WTC11 (cell line): Measurements from ENCODE around the gene SF3B4. TPM values are rescaled to one million over a fixed set of nuclear protein-coding genes. Genes with fewer than 3 reads are reported as not detected.

Experiments
- ATAC-seq: fragments of 200-7000 bp; cut with Tn5 transposase; 2 replicates; pipeline ENCODE4 v1.10.0; 2021; ENCODE audit warnings: mild to moderate bottlenecking, moderate library complexity
- CTCF ChIA-PET: fragments of 300-600 bp; sonication (Branson Sonifier 250); formaldehyde crosslinking; loops from one replicate; lab custom pipeline; 2021; ENCODE audit warnings: antibody characterized with exemption; lab: Charles Lee
- POLR2A ChIA-PET: fragments of 350-600 bp; sonication (Branson Sonifier 250); formaldehyde crosslinking; loops from one replicate; lab custom pipeline; 2021; ENCODE audit warnings: antibody characterized with exemption; lab: Charles Lee
- DNase-seq: peaks from one replicate; pipeline ENCODE4 v3.0.0; 2021; ENCODE audit warnings: low spot score
- H3K27ac Mint-ChIP-seq: 2 replicates; pipeline ENCODE4 v1.8.0; 2021; ENCODE audit warnings: mixed read lengths
- H3K27me3 Mint-ChIP-seq: 2 replicates; pipeline ENCODE4 v1.8.0; 2021; ENCODE audit warnings: low read depth, mild to moderate bottlenecking, moderate library complexity, mixed read lengths
- H3K36me3 Mint-ChIP-seq: 2 replicates; pipeline ENCODE4 v1.8.0; 2021; ENCODE audit warnings: mixed read lengths
- H3K4me1 Mint-ChIP-seq: 2 replicates; pipeline ENCODE4 v1.8.0; 2022; ENCODE audit warnings: mixed read lengths
- H3K4me3 Mint-ChIP-seq: 2 replicates; pipeline ENCODE4 v1.8.0; 2021; ENCODE audit warnings: mild to moderate bottlenecking, moderate library complexity, mixed read lengths
- H3K9me3 Mint-ChIP-seq: 2 replicates; pipeline ENCODE4 v1.8.0; 2021; ENCODE audit warnings: mixed read lengths
- AFF4 ChIP-seq: sonication (generic); formaldehyde crosslinking; IDR thresholded peaks from 2 replicates; pipeline ENCODE4 v1.8.1; 2023; ENCODE audit warnings: mild to moderate bottlenecking, missing genetic modification reagents, borderline replicate concordance
- CBFB ChIP-seq: sonication (generic); formaldehyde crosslinking; IDR thresholded peaks from 2 replicates; pipeline ENCODE4 v1.8.1; 2022; ENCODE audit warnings: mild to moderate bottlenecking, low read depth, missing genetic modification reagents
- CREB1 ChIP-seq: sonication (generic); formaldehyde crosslinking; IDR thresholded peaks from 2 replicates; pipeline ENCODE4 v1.8.0; 2023; ENCODE audit warnings: mild to moderate bottlenecking, missing genetic modification reagents
- E2F4 ChIP-seq: sonication (generic); formaldehyde crosslinking; IDR thresholded peaks from 2 replicates; pipeline ENCODE4 v1.8.1; 2022; ENCODE audit warnings: low read depth, mild to moderate bottlenecking, moderate library complexity, missing genetic modification reagents, borderline replicate concordance
- ELF4 ChIP-seq: sonication (generic); formaldehyde crosslinking; IDR thresholded peaks from 2 replicates; pipeline ENCODE4 v1.8.1; 2022; ENCODE audit warnings: low read depth, mild to moderate bottlenecking, moderate library complexity, missing genetic modification reagents
- GRHL2 ChIP-seq: fragments of 250-450 bp; sonication (Bioruptor Pico); IDR thresholded peaks from 2 replicates; pipeline ENCODE4 v1.8.0; 2022; ENCODE audit warnings: mild to moderate bottlenecking, moderate library complexity; ENCODE audit not compliant: insufficient replicate concordance, severe bottlenecking
- HMGA2 ChIP-seq: fragments of 250-450 bp; sonication (Bioruptor Pico); IDR thresholded peaks from 2 replicates; pipeline ENCODE4 v1.4.0; 2021; ENCODE audit warnings: mild to moderate bottlenecking, moderate library complexity
- IRF2 ChIP-seq: sonication (generic); formaldehyde crosslinking; IDR thresholded peaks from 2 replicates; pipeline ENCODE4 v1.8.0; 2022; ENCODE audit warnings: low read depth, missing genetic modification reagents, borderline replicate concordance
- NFE2L1 ChIP-seq: sonication (generic); formaldehyde crosslinking; IDR thresholded peaks from 2 replicates; pipeline ENCODE4 v1.8.1; 2023; ENCODE audit warnings: missing genetic modification reagents
- NR2C2 ChIP-seq: sonication (generic); formaldehyde crosslinking; IDR thresholded peaks from 2 replicates; pipeline ENCODE4 v1.8.0; 2022; ENCODE audit warnings: mild to moderate bottlenecking, missing genetic modification reagents
- NR3C1 ChIP-seq: sonication (generic); formaldehyde crosslinking; conservative IDR thresholded peaks from 2 replicates; pipeline ENCODE4 v1.8.1; 2023; ENCODE audit warnings: low read depth, mild to moderate bottlenecking, missing genetic modification reagents
- PRDM15 ChIP-seq: sonication (generic); formaldehyde crosslinking; IDR thresholded peaks from 2 replicates; pipeline ENCODE4 v1.8.0; 2022; ENCODE audit warnings: missing genetic modification reagents
- SMAD4 ChIP-seq: sonication (generic); formaldehyde crosslinking; IDR thresholded peaks from 2 replicates; pipeline ENCODE4 v1.8.0; 2022; ENCODE audit warnings: mild to moderate bottlenecking, missing genetic modification reagents
- SOX15 ChIP-seq: fragments of 250-450 bp; sonication (Bioruptor Pico); IDR thresholded peaks from 2 replicates; pipeline ENCODE4 v1.9.0; 2021; ENCODE audit warnings: mild to moderate bottlenecking
- TEAD1 ChIP-seq: sonication (generic); formaldehyde crosslinking; IDR thresholded peaks from 2 replicates; pipeline ENCODE4 v1.8.0; 2022; ENCODE audit warnings: mild to moderate bottlenecking, missing genetic modification reagents
- ZNF532 ChIP-seq: fragments of 250-450 bp; sonication (Bioruptor Pico); IDR thresholded peaks from 2 replicates; pipeline ENCODE4 v1.9.0; 2021; ENCODE audit warnings: mild to moderate bottlenecking, borderline replicate concordance
- ZSCAN18 ChIP-seq: fragments of 250-450 bp; sonication (Bioruptor Pico); IDR thresholded peaks from 2 replicates; pipeline ENCODE4 v2.1.2; 2022; ENCODE audit warnings: mild to moderate bottlenecking, moderate library complexity
- total RNA-seq: library from RNA; stranded (reverse); gene quantifications from 3 replicates; pipeline ENCODE4 v1.2.3, GENCODE V29; 2021

Gene SF3B4
- total RNA-seq, 1 experiment from 2014 or later, result 90.1 TPM

GRCh38 chr1:149936992-149937705 is 9.5 kb upstream of the SF3B4 start:
- ATAC-seq, result peak; percentile 33

More at GRCh38 chr1:149936992-149937705, 9.5 kb upstream of the SF3B4 start:
- no peak for DNase-seq
- POLR2A ChIA-PET, result interaction anchor here (0.6 to 2.2 kb wide), 8 partner anchors 9 to 422 kb away, joined by 3 to 16 read pairs (median 4); a partner anchor contains a TSS
- Mint-ChIP-seq H3K27ac (peak overlapping the region; percentile 94), H3K4me3 (peak overlapping the region; percentile 77), H3K27me3 (no peaks in the 10 kb centered on the region; the same call in 1 of the 2 replicates), H3K36me3 (no peaks in the 10 kb centered on the region), H3K4me1 (peaks cover 58% of the 10 kb centered on the region), H3K9me3 (no peaks in the 10 kb centered on the region)
- TF ChIP-seq ELF4 (CRISPR knock-in tag) (no peak), PRDM15 (CRISPR knock-in tag) (no peak; the same call in 1 of the 2 replicates), IRF2 (CRISPR knock-in tag) (no peak), GRHL2 (CRISPR knock-in tag) (no peak), NR2C2 (no peak), TEAD1 (no peak), CREB1 (CRISPR knock-in tag) (no peak), NR3C1 (CRISPR knock-in tag) (no peak), AFF4 (no peak), CBFB (no peak), SMAD4 (CRISPR knock-in tag) (no peak), ZNF532 (CRISPR knock-in tag) (no peak), HMGA2 (CRISPR knock-in tag) (no peak), NFE2L1 (CRISPR knock-in tag) (no peak), ZSCAN18 (CRISPR knock-in tag) (no peak), E2F4 (CRISPR knock-in tag) (no peak), SOX15 (CRISPR knock-in tag) (no peak)
- CTCF ChIA-PET, result interaction anchor here (0.5 to 1.5 kb wide), 3 partner anchors 9 to 250 kb away, joined by 4 to 7 read pairs (median 5); partner anchors contain the start of gene SF3B4
